ENCODE data around the gene COA3.

- TF ChIP-seq POLR2A (IDR thresholded peaks at IDR 0.05): no peak
- no peak for TF ChIP-seq POLR2AphosphoS5 (IDR thresholded peaks at IDR 0.05)
Measured at GRCh38 chr17:42844271-42844670, 45.8 kb upstream of the COA3 start, which contains the start of gene AOC2.
